SU-DHL-6 (cell line): ENCODE data around the gene HESX1.

Experiments
- H2AFZ ChIP-seq: fragments of 200-600 bp; sonication (generic); 2 replicates; pipeline ENCODE4 v1.6.1; 2014; ENCODE audit warnings: low read depth, mild to moderate bottlenecking, moderate library complexity, mixed read lengths, antibody characterized with exemption, low read length; ENCODE audit not compliant: severe bottlenecking
- H3F3A ChIP-seq: fragments of 200-600 bp; shearing (Covaris generic); 2 replicates; pipeline ENCODE4 v1.6.0; 2016; ENCODE audit warnings: antibody characterized with exemption, mild to moderate bottlenecking; ENCODE audit not compliant: insufficient read depth
- H3K27ac ChIP-seq: fragments of 200-600 bp; sonication (generic); 2 replicates; pipeline ENCODE4 v1.5.1; 2016; ENCODE audit warnings: low read depth, mild to moderate bottlenecking, low read length, moderate library complexity, mixed read lengths
- H3K27me3 ChIP-seq: fragments of 200-600 bp; sonication (generic), shearing (Covaris generic); 2 replicates; pipeline ENCODE4 v1.6.0; 2014; ENCODE audit warnings: mild to moderate bottlenecking, low read length
- H3K36me3 ChIP-seq: fragments of 200-600 bp; sonication (generic); 2 replicates; pipeline ENCODE4 v1.6.1; 2014; ENCODE audit warnings: mild to moderate bottlenecking, low read length, mixed read lengths
- H3K4me2 ChIP-seq: fragments of 300-600, 200-600 bp; shearing (Covaris generic), sonication (generic); 2 replicates; pipeline ENCODE4 v1.6.0; 2014; ENCODE audit warnings: low read length, low read depth, mild to moderate bottlenecking; ENCODE audit not compliant: poor library complexity, severe bottlenecking
- H3K4me3 ChIP-seq: fragments of 200-600 bp; sonication (generic); 2 replicates; pipeline ENCODE4 v1.5.1; 2014; ENCODE audit warnings: antibody characterized with exemption, low read length, mild to moderate bottlenecking, mixed read lengths; ENCODE audit not compliant: insufficient read depth, poor library complexity, severe bottlenecking
- H3K79me2 ChIP-seq: fragments of 200-600 bp; sonication (generic); 2 replicates; pipeline ENCODE4 v1.6.1; 2014; ENCODE audit warnings: mild to moderate bottlenecking, low read length, moderate library complexity; ENCODE audit not compliant: insufficient read depth
- H3K9ac ChIP-seq: fragments of 200-600 bp; sonication (generic); 2 replicates; pipeline ENCODE4 v1.7.0; 2014; ENCODE audit warnings: mild to moderate bottlenecking, low read length
- H3K9me2 ChIP-seq: fragments of 200-600 bp; sonication (generic); replicated peaks from 2 replicates; pipeline ENCODE4 v1.6.1; 2014; ENCODE audit warnings: low read length; ENCODE audit not compliant: insufficient read depth
- H3K9me3 ChIP-seq: fragments of 200-600 bp; sonication (generic); 2 replicates; pipeline ENCODE4 v1.6.1; 2014; ENCODE audit warnings: low read length, mixed read lengths; ENCODE audit not compliant: insufficient read depth
- H4K20me1 ChIP-seq: fragments of 200-600 bp; sonication (generic); 2 replicates; pipeline ENCODE4 v1.6.1; 2014; ENCODE audit warnings: low read depth, mild to moderate bottlenecking, antibody characterized with exemption, low read length, moderate library complexity, mixed read lengths
- CTCF ChIP-seq: fragments of 200-600 bp; sonication (generic); IDR thresholded peaks from one replicate; pipeline ENCODE4 v1.5.1; 2017; ENCODE audit warnings: antibody characterized with exemption, mild to moderate bottlenecking, low read length, moderate library complexity; ENCODE audit not compliant: insufficient read depth, poor library complexity, severe bottlenecking
- EZH2phosphoT487 ChIP-seq: fragments of 200-600 bp; sonication (generic), shearing (Covaris generic); conservative IDR thresholded peaks from 2 replicates; pipeline ENCODE4 v1.6.1; 2018; ENCODE audit warnings: mild to moderate bottlenecking, antibody characterized with exemption, low read length, moderate library complexity, mixed read lengths

Gene HESX1

GRCh38 chr3:57233799-57234198, 34.0 kb upstream of the HESX1 start:
- Histone ChIP-seq H3K27me3 (no peaks in the 10 kb centered on the region), H3F3A (peaks cover 26% of the 10 kb centered on the region), H3K9me2 (no peaks in the 10 kb centered on the region), H3K9me3 (no peaks in the 10 kb centered on the region), H2AFZ (no peak overlapping the region), H3K36me3 (peaks cover 24% of the 10 kb centered on the region), H3K4me2 (no peak overlapping the region), H3K27ac (peak overlapping the region; percentile 0; the same call in 1 of the 2 replicates), H3K4me3 (no peak overlapping the region), H4K20me1 (no peaks in the 10 kb centered on the region), H3K79me2 (peaks cover 68% of the 10 kb centered on the region), H3K9ac (no peak overlapping the region)
- TF ChIP-seq CTCF: no peak
- TF ChIP-seq EZH2phosphoT487: no peak

- Histone ChIP-seq H3F3A (peaks cover 39% of the 10 kb centered on the region), H4K20me1 (no peaks in the 10 kb centered on the region), H3K4me2 (peak overlapping the region; percentile 99), H3K79me2 (peaks cover 69% of the 10 kb centered on the region), H3K36me3 (no peaks in the 10 kb centered on the region), H3K9me3 (no peaks in the 10 kb centered on the region), H3K4me3 (no peak overlapping the region), H3K9ac (no peak overlapping the region), H3K9me2 (no peaks in the 10 kb centered on the region), H3K27ac (no peak overlapping the region), H2AFZ (no peak overlapping the region), H3K27me3 (no peaks in the 10 kb centered on the region)
- no peak for TF ChIP-seq EZH2phosphoT487
- TF ChIP-seq CTCF: no peak
These were observed 30.2 kb upstream of the HESX1 start for GRCh38 chr3:57230006-57230405.

GRCh38 chr3:57227930-57228751, 28.4 kb upstream of the HESX1 start:
- no peaks in the 10 kb centered on the region for H4K20me1 ChIP-seq
- H3K27ac ChIP-seq: peak overlapping the region; percentile 71

More at GRCh38 chr3:57227930-57228751, 28.4 kb upstream of the HESX1 start:
- no peaks in the 10 kb centered on the region for H3K9me3 ChIP-seq
- H3K9ac ChIP-seq: peak overlapping the region; percentile 93
- no peaks in the 10 kb centered on the region for H3K36me3 ChIP-seq
- H3K27me3 ChIP-seq: no peaks in the 10 kb centered on the region
- peak overlapping the region; percentile 99 for H3K4me2 ChIP-seq
- peak overlapping the region; percentile 93 for H3K4me3 ChIP-seq
- TF ChIP-seq CTCF: no peak
- no peak for TF ChIP-seq EZH2phosphoT487
- peak overlapping the region; percentile 90 for H2AFZ ChIP-seq
- H3K79me2 ChIP-seq: peaks cover 52% of the 10 kb centered on the region
- H3F3A ChIP-seq: peaks cover 32% of the 10 kb centered on the region
- H3K9me2 ChIP-seq: no peaks in the 10 kb centered on the region
